DLD1 (cell line): ENCODE measurements around the gene MYORG.
"Not testable (repeated sequence)": the region's sequence is repeated elsewhere in the genome, so short reads cannot be mapped to it uniquely, and the experiment has no call there.

Source experiments
- in situ Hi-C: cut with HindIII; loops from 2 replicates; pipeline ENCODE4 v1.10.0; 2017; ENCODE audit warnings: low sequenced_read_pairs

The MYORG gene

GRCh38 chr9:34370335-34370969 is 6.2 kb downstream of the MYORG start:
- in situ Hi-C loops: no loop called here

GRCh38 chr9:34369636-34370035 is 7.1 kb downstream of the MYORG start:
- in situ Hi-C loops: no loop called here

- in situ Hi-C loops: not testable (repeated sequence)
These were observed 7.9 kb downstream of the MYORG start for GRCh38 chr9:34368796-34369195.

- in situ Hi-C loops: not testable (repeated sequence)
These were observed 8.8 kb downstream of the MYORG start for GRCh38 chr9:34367751-34368410.

- in situ Hi-C loops: no loop called here
These were observed 10.3 kb downstream of the MYORG start for GRCh38 chr9:34366365-34366764.

GRCh38 chr9:34365282-34365681 is 11.4 kb downstream of the MYORG start:
- in situ Hi-C loops: no loop called here

- in situ Hi-C loops: no loop called here
These were observed 12.9 kb downstream of the MYORG start for GRCh38 chr9:34363619-34364351.

GRCh38 chr9:34362614-34363214 is 14.0 kb downstream of the MYORG start:
- in situ Hi-C loops: no loop called here

GRCh38 chr9:34352957-34353356 is 23.7 kb downstream of the MYORG start:
- in situ Hi-C loops: not testable (repeated sequence)

GRCh38 chr9:34352122-34352652 is 24.5 kb downstream of the MYORG start:
- in situ Hi-C loops: not testable (repeated sequence)

- in situ Hi-C loops: no loop called here
These were observed 27.4 kb downstream of the MYORG start for GRCh38 chr9:34349324-34349723.

- in situ Hi-C loops: no loop called here
These were observed 28.9 kb downstream of the MYORG start for GRCh38 chr9:34347800-34348158.

- in situ Hi-C loops: no loop called here
These were observed 29.6 kb downstream of the MYORG start for GRCh38 chr9:34346873-34347799.

GRCh38 chr9:34343605-34344004 is 33.1 kb downstream of the MYORG start:
- in situ Hi-C loops: no loop called here

- in situ Hi-C loops: no loop called here
These were observed 33.6 kb downstream of the MYORG start for GRCh38 chr9:34343090-34343489.

- in situ Hi-C loops: no loop called here
These were observed 34.9 kb downstream of the MYORG start for GRCh38 chr9:34341659-34342295.

GRCh38 chr9:34338665-34339385 is 37.9 kb downstream of the MYORG start:
- in situ Hi-C loops: no loop called here

GRCh38 chr9:34338079-34338478 is 38.6 kb downstream of the MYORG start:
- in situ Hi-C loops: not testable (repeated sequence)

- in situ Hi-C loops: no loop called here
These were observed 39.3 kb downstream of the MYORG start for GRCh38 chr9:34337403-34337802.
